IMR-90 (cell line): Measurements from ENCODE around the gene ERC2. TPM values are rescaled to one million over a fixed set of nuclear protein-coding genes. Genes with fewer than 3 reads are reported as not detected.

Experiments used
- ATAC-seq: fragments of 200-7000 bp; cut with Tn5 transposase; 2 replicates; pipeline ENCODE4 v1.9.1; 2020; ENCODE audit warnings: low read depth, mild to moderate bottlenecking, moderate library complexity
- BruUV-seq: library from RNA; stranded (reverse); fragments of 400-500 nt; replicated peaks from 2 replicates; lab custom pipeline; 2021; lab: Mats Ljungman, UMichigan
- CTCF ChIA-PET: fragments of 300-600 bp; formaldehyde crosslinking; extraction: SDS; loops from one replicate; lab custom pipeline; 2021; ENCODE audit warnings: antibody characterized with exemption; lab: Yijun Ruan, JAX
- POLR2A ChIA-PET: fragments of 300-600 bp; sonication (Branson Sonifier 250); formaldehyde crosslinking; loops from one replicate; lab custom pipeline; 2022; ENCODE audit warnings: antibody characterized with exemption; ENCODE audit not compliant: unreplicated experiment; lab: Charles Lee
- DNase-seq: peaks from one replicate; pipeline ENCODE4 v3.0.0; 2013
- H2AFZ ChIP-seq: replicated peaks from 2 replicates; pipeline ENCODE3; 2013; ENCODE audit warnings: low read length, mild to moderate bottlenecking; ENCODE audit not compliant: poor library complexity
- H2AK5ac ChIP-seq: 2 replicates; pipeline ENCODE4 v1.6.1; 2013; ENCODE audit warnings: low read depth, low read length, inconsistent platforms
- H2AK9ac ChIP-seq: replicated peaks from 2 replicates; pipeline ENCODE3; 2013; ENCODE audit warnings: mild to moderate bottlenecking, low read depth, low read length, moderate library complexity; ENCODE audit not compliant: poor library complexity
- H2BK120ac ChIP-seq: 2 replicates; pipeline ENCODE4 v1.6.1; 2013; ENCODE audit warnings: low read depth, low read length, inconsistent platforms
- H2BK15ac ChIP-seq: 3 replicates; pipeline ENCODE4 v1.6.1; 2013; ENCODE audit warnings: low read depth, low read length, inconsistent platforms
- H2BK20ac ChIP-seq: 2 replicates; pipeline ENCODE4 v1.6.1; 2013; ENCODE audit warnings: low read depth, mild to moderate bottlenecking, inconsistent platforms, low read length, moderate library complexity
- H2BK5ac ChIP-seq: 2 replicates; pipeline ENCODE4 v1.6.1; 2013; ENCODE audit warnings: mild to moderate bottlenecking, low read depth, low read length, inconsistent platforms; ENCODE audit not compliant: poor library complexity, severe bottlenecking
- H3K14ac ChIP-seq: replicated peaks from 2 replicates; pipeline ENCODE4 v1.6.1; 2013; ENCODE audit warnings: low read depth, low read length, inconsistent platforms
- H3K18ac ChIP-seq: 2 replicates; pipeline ENCODE4 v1.6.1; 2013; ENCODE audit warnings: low read depth, low read length, control low read depth
- H3K23ac ChIP-seq: 2 replicates; pipeline ENCODE4 v1.6.1; 2013; ENCODE audit warnings: low read depth, low read length, inconsistent platforms
- H3K27ac ChIP-seq: 2 replicates; pipeline ENCODE4 v1.5.1; 2013; ENCODE audit warnings: mild to moderate bottlenecking, control low read depth, low read length; ENCODE audit not compliant: insufficient read depth
- H3K27me3 ChIP-seq: 2 replicates; pipeline ENCODE4 v1.6.1; 2013; ENCODE audit warnings: low read length; ENCODE audit not compliant: control insufficient read depth, insufficient read depth
- H3K36me3 ChIP-seq: 2 replicates; pipeline ENCODE4 v1.6.1; 2013; ENCODE audit warnings: low read length, mixed read lengths; ENCODE audit not compliant: control insufficient read depth, insufficient read depth
- H3K4ac ChIP-seq: 2 replicates; pipeline ENCODE4 v1.6.1; 2013; ENCODE audit warnings: low read depth, low read length, inconsistent platforms
- H3K4me1 ChIP-seq: 2 replicates; pipeline ENCODE4 v1.6.1; 2013; ENCODE audit warnings: low read length, mixed read lengths; ENCODE audit not compliant: control insufficient read depth, insufficient read depth
- H3K4me2 ChIP-seq: 2 replicates; pipeline ENCODE4 v1.6.1; 2013; ENCODE audit warnings: low read depth, mild to moderate bottlenecking, control low read depth, low read length, moderate library complexity
- H3K4me3 ChIP-seq: 2 replicates; pipeline ENCODE4 v1.5.1; 2013; ENCODE audit warnings: low read depth, mild to moderate bottlenecking, control low read depth, low read length, moderate library complexity; ENCODE audit not compliant: insufficient read depth
- H3K56ac ChIP-seq: 2 replicates; pipeline ENCODE4 v1.6.1; 2013; ENCODE audit warnings: low read length, inconsistent platforms; ENCODE audit not compliant: insufficient read depth; ENCODE audit errors: extremely low read depth
- H3K79me1 ChIP-seq, 2 experiments: 2 replicates each; pipeline ENCODE4 v1.6.1; 2013; ENCODE audit warnings: low read length in 2 of 2, inconsistent platforms in 1 of 2, low read depth in 1 of 2
- H3K9ac ChIP-seq: 2 replicates; pipeline ENCODE4 v1.6.1; 2013; ENCODE audit warnings: low read depth, low read length, control low read depth
- H3K9me1 ChIP-seq: 2 replicates; pipeline ENCODE4 v1.6.1; 2013; ENCODE audit warnings: low read length, inconsistent platforms; ENCODE audit not compliant: insufficient read depth
- H3K9me3 ChIP-seq: 2 replicates; pipeline ENCODE4 v1.6.1; 2013; ENCODE audit warnings: low read length; ENCODE audit not compliant: control insufficient read depth, insufficient read depth
- H4K20me1 ChIP-seq: 2 replicates; pipeline ENCODE4 v1.6.1; 2013; ENCODE audit warnings: low read length, inconsistent platforms; ENCODE audit not compliant: insufficient read depth
- H4K5ac ChIP-seq: 2 replicates; pipeline ENCODE4 v1.6.1; 2013; ENCODE audit warnings: mild to moderate bottlenecking, low read depth, low read length, control low read depth
- H4K8ac ChIP-seq, 2 experiments: 2 replicates each; pipeline ENCODE4 v1.6.1; 2013; ENCODE audit warnings: low read depth in 2 of 2, low read length in 2 of 2, control low read depth in 1 of 2, inconsistent platforms in 1 of 2
- H4K91ac ChIP-seq: 2 replicates; pipeline ENCODE4 v1.6.1; 2013; ENCODE audit warnings: low read depth, low read length, inconsistent platforms; ENCODE audit not compliant: insufficient read depth
- BHLHE40 ChIP-seq: fragments of 150-350 bp; IDR thresholded peaks from 2 replicates; pipeline ENCODE4 v1.6.1; 2016; ENCODE audit warnings: mild to moderate bottlenecking, low read depth, low read length
- CEBPB ChIP-seq: IDR thresholded peaks from 2 replicates; pipeline ENCODE4 v1.6.1; 2012; ENCODE audit warnings: low read depth, low read length, improper control_type of control experiment
- CHD1 ChIP-seq: IDR thresholded peaks from 2 replicates; pipeline ENCODE4 v1.6.1; 2012; ENCODE audit warnings: low read depth, low read length, improper control_type of control experiment
- CTCF ChIP-seq: conservative IDR thresholded peaks from 2 replicates; pipeline ENCODE4 v1.5.1; 2012; ENCODE audit warnings: mild to moderate bottlenecking, low read depth, low read length, improper control_type of control experiment
- FOS ChIP-seq: fragments of 150-350 bp; IDR thresholded peaks from 2 replicates; pipeline ENCODE4 v1.6.1; 2016; ENCODE audit warnings: low read depth, low read length
- MAFK ChIP-seq: IDR thresholded peaks from 2 replicates; pipeline ENCODE4 v1.6.1; 2012; ENCODE audit warnings: low read depth, low read length, improper control_type of control experiment
- MAZ ChIP-seq: IDR thresholded peaks from 2 replicates; pipeline ENCODE4 v1.6.1; 2012; ENCODE audit warnings: low read depth, mild to moderate bottlenecking, low read length, improper control_type of control experiment, moderate library complexity, borderline replicate concordance
- MXI1 ChIP-seq: IDR thresholded peaks from 2 replicates; pipeline ENCODE4 v1.6.1; 2012; ENCODE audit warnings: low read depth, mild to moderate bottlenecking, low read length, moderate library complexity, borderline replicate concordance
- NFE2L2 ChIP-seq: fragments of 150-350 bp; IDR thresholded peaks from 2 replicates; pipeline ENCODE4 v1.6.1; 2016; ENCODE audit warnings: low read depth, mild to moderate bottlenecking, low read length
- POLR2A ChIP-seq: IDR thresholded peaks from 2 replicates; pipeline ENCODE4 v1.6.1; 2012; ENCODE audit warnings: mild to moderate bottlenecking, low read depth, low read length
- RAD21 ChIP-seq: IDR thresholded peaks from 2 replicates; pipeline ENCODE4 v1.6.1; 2012; ENCODE audit warnings: low read length, improper control_type of control experiment
- RFX5 ChIP-seq: IDR thresholded peaks from 2 replicates; pipeline ENCODE4 v1.8.0; 2012; ENCODE audit warnings: low read depth, mild to moderate bottlenecking, low read length, moderate library complexity
- SMC3 ChIP-seq: fragments of 150-350 bp; IDR thresholded peaks from 2 replicates; pipeline ENCODE4 v1.6.1; 2016; ENCODE audit warnings: low read depth, mild to moderate bottlenecking, antibody characterized with exemption, low read length, moderate library complexity
- USF2 ChIP-seq: fragments of 150-350 bp; IDR thresholded peaks from 2 replicates; pipeline ENCODE4 v1.6.1; 2017; ENCODE audit warnings: mild to moderate bottlenecking, antibody characterized with exemption, low read length, low read depth
- WGBS, 2 experiments: methylation state at CpG; one replicate each; pipeline versions ENCODE4 v1.1.5 to v1.1.7; 2013; ENCODE audit warnings: missing lambda C conversion rate in 2 of 2; ENCODE audit not compliant: insufficient read length in 1 of 2; ENCODE audit errors: extremely low coverage in 2 of 2; 5-methylcytosine and 5-hydroxymethylcytosine counted together
- dilution Hi-C: fragments of 300-500 bp; cut with HindIII; formaldehyde crosslinking; loops from one replicate; pipeline ENCODE4 v1.14.3; 2018; ENCODE audit warnings: low sequenced_read_pairs; ENCODE audit not compliant: unreplicated experiment
- in situ Hi-C: fragments of 300-500 bp; cut with MboI; formaldehyde crosslinking; loops from 3 replicates; pipeline ENCODE4 v1.14.3; 2019; ENCODE audit warnings: low sequenced_read_pairs, inconsistent platforms, mixed read lengths
- intact Hi-C: fragments of 100-400 bp; cut with micrococcal nuclease; formaldehyde crosslinking; loops from 2 replicates; pipeline ENCODE4 v1.10.0; 2022
- polyA plus RNA-seq, 3 experiments: library from polyadenylated mRNA; depleted of rRNA; stranded (reverse); fragments of >200 nt; gene quantifications; 2 replicates each; pipeline ENCODE4 v1.2.3, GENCODE V29; 2012; ENCODE audit warnings: low replicate concordance in 1 of 3
- total RNA-seq: library from RNA; depleted of rRNA; stranded (reverse); fragments of >200 nt; gene quantifications from 2 replicates; pipeline ENCODE4 v1.2.3, GENCODE V29; 2012

Gene ERC2
- total and polyA plus RNA-seq, 2 of the 4 experiments (the other 2 are of a cell fraction): 0.17 to 0.18 TPM

GRCh38 chr3:56189536-56189935 is 278.7 kb downstream of the ERC2 start:
- H4K5ac ChIP-seq: no peak overlapping the region
- TF ChIP-seq BHLHE40: no peak
- no peak for TF ChIP-seq POLR2A
- TF ChIP-seq RAD21: no peak
- no peak for TF ChIP-seq MAFK
- TF ChIP-seq MXI1: no peak
- TF ChIP-seq SMC3: no peak
- no peak for TF ChIP-seq FOS
- no peak for TF ChIP-seq MAZ
- TF ChIP-seq CTCF: no peak
- no peak for TF ChIP-seq CHD1
- TF ChIP-seq USF2: no peak
- no peak for TF ChIP-seq RFX5
- TF ChIP-seq NFE2L2: no peak
- TF ChIP-seq CEBPB: no peak
- no peak overlapping the region for H3K14ac ChIP-seq
- DNase-seq: no peak
- no peaks in the 10 kb centered on the region for H3K4me1 ChIP-seq
- CTCF ChIA-PET: no interaction called here
- H2BK5ac ChIP-seq: no peak overlapping the region
- intact Hi-C loops: no loop called here
- dilution Hi-C loops: no loop called here
- no peaks in the 10 kb centered on the region for H4K20me1 ChIP-seq
- no peaks in the 10 kb centered on the region for H3K36me3 ChIP-seq
- H3K4ac ChIP-seq: no peak overlapping the region
- BruUV-seq: no TSS peak
- H3K9me3 ChIP-seq: no peaks in the 10 kb centered on the region
- no peak overlapping the region for H4K8ac ChIP-seq
- ATAC-seq: no peak
- H3K18ac ChIP-seq: no peak overlapping the region
- H2AK5ac ChIP-seq: no peak overlapping the region
- no CpG with 5 or more reads among the region's 2 CpGs for WGBS, 2 experiments
- no peak overlapping the region for H2AK9ac ChIP-seq
- H2BK120ac ChIP-seq: no peak overlapping the region
- H3K9ac ChIP-seq: no peak overlapping the region
- H3K56ac ChIP-seq: no peak overlapping the region
- H4K91ac ChIP-seq: no peak overlapping the region
- H3K23ac ChIP-seq: no peak overlapping the region
- no peak overlapping the region for H2BK15ac ChIP-seq
- H3K4me3 ChIP-seq: no peak overlapping the region
- POLR2A ChIA-PET: no interaction called here
- no peak overlapping the region for H3K4me2 ChIP-seq
- no peak overlapping the region for H2AFZ ChIP-seq
- no peak overlapping the region for H3K27ac ChIP-seq
- in situ Hi-C loops: no loop called here
- no peak overlapping the region for H2BK20ac ChIP-seq
- H3K79me1 ChIP-seq: no peaks in the 10 kb centered on the region
- no peaks in the 10 kb centered on the region for H3K27me3 ChIP-seq
- H3K9me1 ChIP-seq: no peaks in the 10 kb centered on the region
